K562 (cell line): Measurements from ENCODE around the gene DNAJB1. TPM values are rescaled to one million over a fixed set of nuclear protein-coding genes. Genes with fewer than 3 reads are reported as not detected.

ENCODE experiments used
- BCOR ChIP-seq: fragments of 450-650 bp; IDR thresholded peaks from 2 replicates; pipeline ENCODE4 v1.6.1; 2016
- BRD9 ChIP-seq: fragments of 450-650 bp; IDR thresholded peaks from 2 replicates; pipeline ENCODE4 v1.6.1; 2018; ENCODE audit warnings: low read depth; ENCODE audit not compliant: partially characterized antibody
- CXXC5 ChIP-seq: fragments of 250-450 bp; sonication (Bioruptor Pico); IDR thresholded peaks from 2 replicates; pipeline ENCODE4 v1.8.0; 2022; ENCODE audit warnings: inconsistent platforms, mild to moderate bottlenecking, moderate library complexity
- E4F1 ChIP-seq: fragments of 250-450 bp; sonication (Bioruptor Pico); IDR thresholded peaks from 2 replicates; pipeline ENCODE4 v1.5.0; 2021; ENCODE audit warnings: mild to moderate bottlenecking, borderline replicate concordance
- ESRRA ChIP-seq: fragments of 450-650 bp; IDR thresholded peaks from 2 replicates; pipeline ENCODE4 v1.6.1; 2014; ENCODE audit warnings: low read depth, mild to moderate bottlenecking, moderate library complexity, borderline replicate concordance
- FOXK2 ChIP-seq, 2 experiments: fragments of 450-650 bp; IDR thresholded peaks in 1 of 2; conservative IDR thresholded peaks in 1 of 2; 2 replicates each; pipeline ENCODE4 v1.6.1; 2016; ENCODE audit warnings: low read depth in 2 of 2, mild to moderate bottlenecking in 1 of 2
- HCFC1 ChIP-seq: IDR thresholded peaks from 2 replicates; pipeline ENCODE4 v1.6.1; 2012; ENCODE audit warnings: low read depth, low read length, improper control_type of control experiment
- HMBOX1 ChIP-seq: sonication (generic); IDR thresholded peaks from 2 replicates; pipeline ENCODE4 v1.6.1; 2016
- JUN ChIP-seq, 2 experiments: sonication (generic) in 1 of 2; formaldehyde crosslinking in 1 of 2; IDR thresholded peaks; 2 replicates each; pipeline versions ENCODE4 v1.6.1 to v1.8.0; 2012 to 2022; ENCODE audit warnings: borderline replicate concordance in 2 of 2, mild to moderate bottlenecking in 2 of 2, improper control_type of control experiment in 1 of 2, low read depth in 1 of 2, low read length in 1 of 2, missing genetic modification reagents in 1 of 2
- NBN ChIP-seq: fragments of 450-650 bp; IDR thresholded peaks from 2 replicates; pipeline ENCODE4 v1.6.1; 2016; ENCODE audit warnings: low read depth, mild to moderate bottlenecking
- NCOA1 ChIP-seq: fragments of 450-650 bp; IDR thresholded peaks from 2 replicates; pipeline ENCODE4 v1.6.1; 2016; ENCODE audit warnings: low read depth
- NFE2L1 ChIP-seq: fragments of 450-650 bp; IDR thresholded peaks from 2 replicates; pipeline ENCODE4 v1.6.1; 2016; ENCODE audit warnings: missing genetic modification characterization, low read depth, mild to moderate bottlenecking, missing compliant biosample characterization, moderate library complexity, borderline replicate concordance
- NR2C2 ChIP-seq, 2 experiments: fragments of 200-800 bp in 1 of 2; sonication (Bioruptor generic) in 1 of 2; sonication (generic) in 1 of 2; formaldehyde crosslinking in 1 of 2; IDR thresholded peaks; 2 replicates each; pipeline versions ENCODE4 v1.6.1 to v1.8.0; 2016 to 2022; ENCODE audit warnings: mild to moderate bottlenecking in 1 of 2, missing compliant biosample characterization in 1 of 2, missing genetic modification characterization in 1 of 2, missing genetic modification reagents in 1 of 2
- NR3C1 ChIP-seq: sonication (generic); formaldehyde crosslinking; IDR thresholded peaks from 2 replicates; pipeline ENCODE4 v1.8.1; 2022; ENCODE audit warnings: missing genetic modification reagents
- PHF20 ChIP-seq: fragments of 450-650 bp; IDR thresholded peaks from 2 replicates; pipeline ENCODE4 v1.6.1; 2018; ENCODE audit not compliant: partially characterized antibody
- PKNOX1 ChIP-seq: fragments of 450-650 bp; IDR thresholded peaks from 2 replicates; pipeline ENCODE4 v1.6.1; 2016
- RBM34 ChIP-seq: fragments of 200-400 bp; formaldehyde crosslinking; IDR thresholded peaks from 2 replicates; pipeline ENCODE4 v1.6.1; 2018; ENCODE audit warnings: low read length, borderline replicate concordance; ENCODE audit not compliant: insufficient read depth
- SAP30 ChIP-seq: fragments of 200-600 bp; sonication (generic); IDR thresholded peaks from 2 replicates; pipeline ENCODE4 v1.6.1; 2012; ENCODE audit warnings: borderline replicate concordance, low read depth, mild to moderate bottlenecking, moderate library complexity, low read length, control low read depth, inconsistent platforms; ENCODE audit not compliant: insufficient read depth, poor library complexity, severe bottlenecking
- SMARCA4 ChIP-seq: fragments of 450-650 bp; IDR thresholded peaks from 2 replicates; pipeline ENCODE4 v1.6.1; 2016
- TARDBP ChIP-seq: fragments of 450-650 bp; IDR thresholded peaks from 2 replicates; pipeline ENCODE4 v1.6.1; 2016
- ZFP36 ChIP-seq: fragments of 150-350 bp; IDR thresholded peaks from 2 replicates; pipeline ENCODE4 v1.6.1; 2018; ENCODE audit warnings: low read length, low read depth; ENCODE audit not compliant: partially characterized antibody
- ZNF274 ChIP-seq: IDR thresholded peaks from 2 replicates; pipeline ENCODE4 v1.6.1; 2011; ENCODE audit warnings: low read depth, mild to moderate bottlenecking, low read length, moderate library complexity, borderline replicate concordance
- ZNF3 ChIP-seq: fragments of 250-450 bp; sonication (Bioruptor Pico); IDR thresholded peaks from 2 replicates; pipeline ENCODE4 v1.5.0; 2021; ENCODE audit warnings: mild to moderate bottlenecking, moderate library complexity
- ZNF583 ChIP-seq: fragments of 250-450 bp; sonication (Bioruptor Pico); IDR thresholded peaks from 2 replicates; pipeline ENCODE4 v1.4.0; 2020
- ZNF780A ChIP-seq: fragments of 250-450 bp; sonication (Bioruptor Pico); IDR thresholded peaks from 2 replicates; pipeline ENCODE4 v1.5.0; 2021; ENCODE audit warnings: mild to moderate bottlenecking
- polyA plus RNA-seq, 8 experiments: library from polyadenylated mRNA; depleted of rRNA in 4 of 8; stranded (reverse) in 5 of 8; unstranded in 3 of 8; fragments of >200 nt; fragmentation: Nextera tagmentation in 2 of 8; fragmentation: Illumina TruSeq in 1 of 8; extraction: Ambion mirVana in 2 of 8; extraction: Trizol in 1 of 8; gene quantifications; 2 replicates each; pipeline versions ENCODE4 v1.2.1 to v1.2.3, GENCODE V29; 2011 to 2014; ENCODE audit warnings: inconsistent platforms in 1 of 8, missing spikeins in 1 of 8
- total RNA-seq, 7 experiments: library from RNA; depleted of rRNA in 6 of 7; stranded (reverse); fragments of >200 nt in 6 of 7; fragmentation: Illumina TruSeq in 2 of 7; extraction: Trizol in 2 of 7; gene quantifications; 2 replicates each; pipeline versions ENCODE4 v1.2.1 to v1.2.3, GENCODE V29; 2011 to 2021; ENCODE audit warnings: low replicate concordance in 1 of 7

Gene DNAJB1
- total and polyA plus RNA-seq, 9 of the 15 experiments (the other 6 are each of a cell fraction or from before 2014, with no cell fraction given) = 13.2 to 113 (median 62.1) TPM

GRCh38 chr19:14556662-14557188, 38.5 kb upstream of the DNAJB1 start (continued):
- TF ChIP-seq NBN (no peak), ZNF583 (CRISPR knock-in tag) (no peak), CXXC5 (peak; percentile 51; the same call in 1 of the 2 replicates), ZNF780A (no peak), FOXK2 (conservative IDR thresholded peaks at IDR 0.05 in 1 of 2, IDR thresholded peaks at IDR 0.05 in 1 of 2; ENCODE audit: low read depth in 2 of 2) (no peak), E4F1 (CRISPR knock-in tag) (no peak), SAP30 (no peak), PKNOX1 (peak; percentile 46), BCOR (peak; percentile 54; the same call in 1 of the 2 replicates), HCFC1 (peak; percentile 34; the same call in 1 of the 2 replicates), SMARCA4 (peak; percentile 35; the same call in 1 of the 2 replicates), NR3C1 (CRISPR knock-in tag) (no peak), NFE2L1 (tag) (no peak), ZFP36 (no peak), BRD9 (no peak), RBM34 (no peak), NR2C2 (CRISPR knock-in tag; IDR thresholded peaks at IDR 0.05) (0 out of 2 replicates have a peak, but pooled peaks have one; percentile 53), NR2C2 (tag; IDR thresholded peaks at IDR 0.05) (no peak), ZNF274 (no peak), TARDBP (no peak), HMBOX1 (no peak; the same call in 1 of the 2 replicates), ZNF3 (no peak), NCOA1 (no peak), JUN (IDR thresholded peaks at IDR 0.05; ENCODE audit: borderline replicate concordance, low read depth, low read length) (no peak), JUN (CRISPR knock-in tag; IDR thresholded peaks at IDR 0.05; ENCODE audit: borderline replicate concordance) (no peak), ESRRA (no peak), PHF20 (no peak)
